Omental fat pad (tissue), 4 donors: ENCODE results near the gene CRB2. TPM values are rescaled to one million over a fixed set of nuclear protein-coding genes. Genes with fewer than 3 reads are reported as not detected.

Experiments
- ATAC-seq: fragments of 150-250 bp; one replicate; pipeline ENCODE4 v1.9.1; 2016; ENCODE audit warnings: mild to moderate bottlenecking, moderate library complexity; ENCODE audit not compliant: low FRiP score
- DNase-seq: peaks from one replicate; pipeline ENCODE4 v3.0.0-alpha.2; 2019; ENCODE audit warnings: low spot score
- total RNA-seq, 4 donors: library from RNA; depleted of rRNA; stranded (reverse); fragments of >200 nt; gene quantifications; one replicate each; pipeline ENCODE4 v1.1.0, GENCODE V29; 2016
- TF ChIP-seq, protein P1 (sequence below), 3 donors: fragments of 450-650 bp; IDR thresholded peaks; one replicate each; pipeline ENCODE4 v1.5.1; 2016 to 2017; ENCODE audit warnings: antibody characterized with exemption in 3 of 3, mild to moderate bottlenecking in 3 of 3, moderate library complexity in 2 of 3

Gene CRB2
- total RNA-seq, 4 donors from 2014 or later, result 0.32 to 16.2 (median 3.5) TPM

DNA sequence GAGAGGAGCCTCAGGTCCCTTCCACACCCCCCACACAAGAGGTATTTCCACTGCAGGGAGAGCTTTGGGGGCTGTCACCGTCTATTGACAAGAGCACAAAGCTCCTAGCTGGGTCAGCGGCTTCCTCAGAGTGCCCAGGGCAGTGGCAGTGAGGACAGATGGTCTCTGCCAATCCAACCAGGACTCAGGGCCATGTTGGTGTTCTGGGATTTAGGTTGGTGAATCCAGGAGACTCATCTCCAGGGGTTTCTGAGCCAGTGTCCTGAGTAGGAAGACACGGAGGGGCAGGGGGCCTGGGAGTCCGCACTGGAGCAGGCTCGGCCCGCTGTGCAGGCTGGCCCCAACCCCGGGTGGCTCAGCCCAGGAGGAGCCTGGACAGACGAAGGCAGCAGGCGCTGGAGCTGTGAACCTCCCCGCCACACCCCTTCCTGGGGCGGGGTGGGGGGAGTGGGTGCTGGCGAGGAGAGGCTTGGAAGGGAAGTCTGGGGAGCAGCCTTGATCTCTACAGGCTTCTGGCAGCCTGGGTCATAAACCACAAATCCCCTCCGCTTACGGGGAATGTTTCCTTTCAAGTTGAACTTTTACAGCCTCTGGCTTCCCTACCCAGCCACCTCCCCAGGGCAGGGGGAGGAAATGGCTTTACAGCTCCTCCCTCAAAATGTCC, 19.6 kb downstream of the CRB2 start:
- peak; percentile 34 for ATAC-seq
- no peak for DNase-seq
- TF ChIP-seq, protein P1, sequence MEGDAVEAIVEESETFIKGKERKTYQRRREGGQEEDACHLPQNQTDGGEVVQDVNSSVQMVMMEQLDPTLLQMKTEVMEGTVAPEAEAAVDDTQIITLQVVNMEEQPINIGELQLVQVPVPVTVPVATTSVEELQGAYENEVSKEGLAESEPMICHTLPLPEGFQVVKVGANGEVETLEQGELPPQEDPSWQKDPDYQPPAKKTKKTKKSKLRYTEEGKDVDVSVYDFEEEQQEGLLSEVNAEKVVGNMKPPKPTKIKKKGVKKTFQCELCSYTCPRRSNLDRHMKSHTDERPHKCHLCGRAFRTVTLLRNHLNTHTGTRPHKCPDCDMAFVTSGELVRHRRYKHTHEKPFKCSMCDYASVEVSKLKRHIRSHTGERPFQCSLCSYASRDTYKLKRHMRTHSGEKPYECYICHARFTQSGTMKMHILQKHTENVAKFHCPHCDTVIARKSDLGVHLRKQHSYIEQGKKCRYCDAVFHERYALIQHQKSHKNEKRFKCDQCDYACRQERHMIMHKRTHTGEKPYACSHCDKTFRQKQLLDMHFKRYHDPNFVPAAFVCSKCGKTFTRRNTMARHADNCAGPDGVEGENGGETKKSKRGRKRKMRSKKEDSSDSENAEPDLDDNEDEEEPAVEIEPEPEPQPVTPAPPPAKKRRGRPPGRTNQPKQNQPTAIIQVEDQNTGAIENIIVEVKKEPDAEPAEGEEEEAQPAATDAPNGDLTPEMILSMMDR (IDR thresholded peaks at IDR 0.05), result no peak

- TF ChIP-seq, protein P1 (IDR thresholded peaks at IDR 0.05), result no peak
- ATAC-seq (no peak), DNase-seq (no peak)
These were observed 20.4 kb downstream of the CRB2 start for GRCh38 chr9:123376218-123377071.

GRCh38 chr9:123377211-123377971, 21.4 kb downstream of the CRB2 start:
- TF ChIP-seq, protein P1 (IDR thresholded peaks at IDR 0.05), result no peak
- DNase-seq, result no peak
- no peak for ATAC-seq

- TF ChIP-seq, protein P1 (IDR thresholded peaks at IDR 0.05), result no peak
- DNase-seq (no peak), ATAC-seq (no peak)
These were observed 22.0 kb downstream of the CRB2 start for GRCh38 chr9:123378025-123378424.

- TF ChIP-seq, protein P1 (IDR thresholded peaks at IDR 0.05), result no peak
- no peak for ATAC-seq
These were observed 23.1 kb downstream of the CRB2 start for GRCh38 chr9:123378956-123379660.

GRCh38 chr9:123380852-123381705, 25.1 kb downstream of the CRB2 start:
- ATAC-seq (no peak), DNase-seq (no peak)
- TF ChIP-seq, protein P1 (IDR thresholded peaks at IDR 0.05), result no peak

More at GRCh38 chr9:123378956-123379660, 23.1 kb downstream of the CRB2 start:
- no peak for DNase-seq
